Ramos (cell line): ENCODE results near the gene MYBPC3.
"Not testable (repeated sequence)": the region's sequence is repeated elsewhere in the genome, so short reads cannot be mapped to it uniquely, and the experiment has no call there.

Experiments
- in situ Hi-C: fragments of 300-500 bp; cut with MboI; formaldehyde crosslinking; loops from one replicate; pipeline ENCODE4 v1.14.3; 2022; ENCODE audit warnings: low sequenced_read_pairs; ENCODE audit not compliant: unreplicated experiment

The MYBPC3 gene

GRCh38 chr11:47340980-47341775, 11.3 kb downstream of the MYBPC3 start:
- in situ Hi-C loops = no loop called here

GRCh38 chr11:47340010-47340409, 12.5 kb downstream of the MYBPC3 start:
- in situ Hi-C loops = no loop called here

- in situ Hi-C loops = no loop called here
These were observed 13.9 kb downstream of the MYBPC3 start for GRCh38 chr11:47338396-47339241.

- in situ Hi-C loops = no loop called here
These were observed 15.1 kb downstream of the MYBPC3 start for GRCh38 chr11:47337229-47337924.

- in situ Hi-C loops = no loop called here
These were observed 15.9 kb downstream of the MYBPC3 start for GRCh38 chr11:47336595-47336994.

GRCh38 chr11:47335733-47336132, 16.8 kb downstream of the MYBPC3 start:
- in situ Hi-C loops = no loop called here

- in situ Hi-C loops = not testable (repeated sequence)
These were observed 17.6 kb downstream of the MYBPC3 start for GRCh38 chr11:47334699-47335411.

- in situ Hi-C loops = no loop called here
These were observed 18.5 kb downstream of the MYBPC3 start for GRCh38 chr11:47333886-47334443.

GRCh38 chr11:47333526-47333845, 19.0 kb downstream of the MYBPC3 start:
- in situ Hi-C loops = no loop called here

GRCh38 chr11:47332791-47333525, 19.5 kb downstream of the MYBPC3 start:
- in situ Hi-C loops = no loop called here

GRCh38 chr11:47332303-47332711, 20.2 kb downstream of the MYBPC3 start:
- in situ Hi-C loops = no loop called here

GRCh38 chr11:47331454-47332302, 20.8 kb downstream of the MYBPC3 start:
- in situ Hi-C loops = no loop called here

- in situ Hi-C loops = no loop called here
These were observed 22.2 kb downstream of the MYBPC3 start for GRCh38 chr11:47329987-47330931.

- in situ Hi-C loops = no loop called here
These were observed 23.0 kb downstream of the MYBPC3 start for GRCh38 chr11:47329431-47329986.

GRCh38 chr11:47328449-47329390, 23.8 kb downstream of the MYBPC3 start:
- in situ Hi-C loops = no loop called here

- in situ Hi-C loops = no loop called here
These were observed 24.6 kb downstream of the MYBPC3 start for GRCh38 chr11:47327949-47328348.
